ENCODE measurements around the gene SERPINA10.

- TF ChIP-seq NFRKB (IDR thresholded peaks at IDR 0.05) (no peak), PKNOX1 (IDR thresholded peaks at IDR 0.05) (no peak), FOXA1 (IDR thresholded peaks at IDR 0.05) (no peak), SUZ12 (IDR thresholded peaks at IDR 0.05) (no peak), FOXM1 (IDR thresholded peaks at IDR 0.05; ENCODE audit: borderline replicate concordance) (no peak)
Observed at GRCh38 chr14:94292526-94292871, 569 bp downstream of the SERPINA10 start.

Measured in HEK293T (cell line).